ENCODE data around the gene BCKDK. TPM values are rescaled to one million over a fixed set of nuclear protein-coding genes. Genes with fewer than 3 reads are reported as not detected.

BCKDK gene
- total RNA-seq, 2 donors from 2014 or later = 41.3 to 43.4 TPM

GRCh38 chr16:31118223-31119155, 10.3 kb downstream of the BCKDK start:
- H3K4me3 ChIP-seq = peak overlapping the region; percentile 62
- intact Hi-C loops (cut with DNase I) = no loop called here

GRCh38 chr16:31120129-31120528, 11.9 kb downstream of the BCKDK start:
- intact Hi-C loops (cut with DNase I) = no loop called here
- Histone ChIP-seq H3K36me3 (peaks cover 16% of the 10 kb centered on the region), H3K4me3 (no peak overlapping the region), H3K27ac (no peak overlapping the region), H3K9me3 (no peaks in the 10 kb centered on the region), H3K27me3 (no peaks in the 10 kb centered on the region), H3K9ac (ENCODE audit: low read depth in 2 of 2, low read length in 2 of 2) (no peak overlapping the region), H3K4me1 (peaks cover 3% of the 10 kb centered on the region)
- no peak for TF ChIP-seq CTCF (IDR thresholded peaks at IDR 0.05)
- DNase-seq = no peak

More at GRCh38 chr16:31118223-31119155, 10.3 kb downstream of the BCKDK start:
- Histone ChIP-seq H3K4me1 (peaks cover 3% of the 10 kb centered on the region), H3K27ac (peak overlapping the region; percentile 87), H3K9me3 (no peaks in the 10 kb centered on the region), H3K27me3 (no peaks in the 10 kb centered on the region), H3K9ac (ENCODE audit: low read depth in 2 of 2, low read length in 2 of 2) (peak overlapping the region; percentile 72 to 89), H3K36me3 (peaks cover 16% of the 10 kb centered on the region)
- no peak for TF ChIP-seq CTCF (IDR thresholded peaks at IDR 0.05)
- DNase-seq = no peak

GRCh38 chr16:31125844-31126243, 17.7 kb downstream of the BCKDK start:
- no peak for TF ChIP-seq CTCF (IDR thresholded peaks at IDR 0.05)
- Histone ChIP-seq H3K9me3 (no peaks in the 10 kb centered on the region), H3K4me3 (no peak overlapping the region), H3K27me3 (no peaks in the 10 kb centered on the region), H3K4me1 (peaks cover 26% of the 10 kb centered on the region), H3K36me3 (peaks cover 6% of the 10 kb centered on the region), H3K27ac (no peak overlapping the region), H3K9ac (ENCODE audit: low read depth in 2 of 2, low read length in 2 of 2) (no peak overlapping the region)
- no peak for DNase-seq
- intact Hi-C loops (cut with DNase I) = no loop called here

GRCh38 chr16:31127182-31127581, 19.0 kb downstream of the BCKDK start:
- TF ChIP-seq CTCF (IDR thresholded peaks at IDR 0.05) = no peak
- H3K4me1 ChIP-seq = peaks cover 26% of the 10 kb centered on the region
- H3K9me3 ChIP-seq = no peaks in the 10 kb centered on the region
- H3K27ac ChIP-seq = peak overlapping the region; percentile 98
- peaks cover 3% of the 10 kb centered on the region for H3K36me3 ChIP-seq
- peak overlapping the region in 1 of 2 donors; percentile 100 for H3K9ac ChIP-seq (ENCODE audit: low read depth in 2 of 2, low read length in 2 of 2)
- intact Hi-C loops (cut with DNase I) = no loop called here
- H3K27me3 ChIP-seq = no peaks in the 10 kb centered on the region
- no peak for DNase-seq
- no peak overlapping the region for H3K4me3 ChIP-seq

GRCh38 chr16:31128711-31129567, 20.8 kb downstream of the BCKDK start:
- H3K9ac ChIP-seq (ENCODE audit: low read depth in 2 of 2, low read length in 2 of 2) = peak overlapping the region; percentile 54 to 100
- DNase-seq = peak; percentile 82
- no peak overlapping the region for H3K4me3 ChIP-seq
- peaks cover 35% of the 10 kb centered on the region for H3K4me1 ChIP-seq
- H3K27ac ChIP-seq = peak overlapping the region; percentile 98
- intact Hi-C loops (cut with DNase I) = no loop called here
- TF ChIP-seq CTCF (IDR thresholded peaks at IDR 0.05) = no peak
- H3K36me3 ChIP-seq = no peaks in the 10 kb centered on the region
- no peaks in the 10 kb centered on the region for H3K9me3 ChIP-seq
- no peaks in the 10 kb centered on the region for H3K27me3 ChIP-seq

Measured in colonic mucosa (tissue), 4 donors.